GM18873 (cell line): ENCODE results near the gene NCCRP1.
"Not testable (repeated sequence)": the region's sequence is repeated elsewhere in the genome, so short reads cannot be mapped to it uniquely, and the experiment has no call there.

ENCODE experiments used
- ATAC-seq: cut with Tn5 transposase; IDR thresholded peaks from one replicate; pipeline ENCODE4 v1.9.1; 2021; ENCODE audit warnings: mild to moderate bottlenecking, moderate library complexity, moderate number of reproducible peaks; ENCODE audit not compliant: unreplicated experiment, low FRiP score

NCCRP1 gene

DNA sequence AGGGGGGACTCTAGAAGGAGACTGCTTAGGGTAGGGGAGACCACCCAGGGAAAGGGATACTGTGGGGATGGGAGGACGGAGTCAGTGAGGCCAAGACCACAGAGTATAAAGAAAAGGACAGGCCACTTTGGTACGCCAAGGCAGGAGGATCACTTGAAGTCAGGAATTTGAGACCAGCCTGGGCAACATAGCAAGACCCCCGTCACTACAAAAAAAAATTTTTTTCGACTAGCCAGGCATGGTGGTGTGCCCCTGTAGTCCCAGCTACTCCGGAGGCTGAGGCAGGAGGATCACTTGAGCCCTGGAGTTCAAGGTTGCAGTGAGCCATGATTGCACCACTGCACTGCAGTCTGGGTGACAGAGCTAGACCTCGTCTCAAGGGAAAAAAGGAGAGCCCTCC is 41.4 kb downstream of the NCCRP1 start:
- no peak for ATAC-seq

DNA sequence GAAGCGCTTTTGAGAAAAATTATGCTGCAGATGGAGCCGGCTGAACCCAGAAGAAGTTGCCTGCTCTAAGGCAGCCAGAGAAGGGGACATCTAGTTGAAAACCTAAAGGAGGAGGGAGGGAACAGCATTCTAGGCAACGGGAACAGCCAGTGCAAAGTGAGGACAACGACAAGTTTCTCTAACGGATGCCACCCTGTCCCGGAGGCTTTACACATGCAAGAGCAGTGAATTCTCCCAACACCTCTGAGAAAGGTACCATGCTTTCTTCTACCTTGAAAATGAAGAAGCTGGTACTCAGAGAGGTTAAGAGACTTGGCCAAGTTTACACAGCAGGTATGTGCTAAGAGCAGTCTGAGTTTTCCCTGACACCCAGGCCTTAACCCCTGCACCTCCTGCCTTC is 42.2 kb downstream of the NCCRP1 start:
- ATAC-seq = no peak

DNA sequence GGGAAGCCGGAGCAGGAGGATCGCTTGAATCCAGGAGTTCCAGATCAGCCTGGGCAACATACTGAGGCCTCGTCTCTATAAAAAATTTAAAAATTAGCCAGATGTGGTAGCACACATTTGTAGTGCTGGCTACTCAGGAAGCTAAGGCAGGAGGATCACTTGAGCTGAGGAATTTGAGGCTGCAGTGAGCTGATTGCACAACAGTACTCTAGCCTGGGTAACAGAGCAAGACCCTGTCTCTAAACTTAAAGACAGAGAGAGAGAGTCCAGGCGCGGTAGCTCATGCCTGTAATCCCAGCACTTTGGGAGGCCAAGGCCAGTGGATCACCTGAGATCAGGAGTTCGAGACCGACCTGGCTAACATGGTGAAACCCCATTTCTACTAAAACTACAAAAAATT is 43.7 kb downstream of the NCCRP1 start:
- ATAC-seq = no peak

DNA sequence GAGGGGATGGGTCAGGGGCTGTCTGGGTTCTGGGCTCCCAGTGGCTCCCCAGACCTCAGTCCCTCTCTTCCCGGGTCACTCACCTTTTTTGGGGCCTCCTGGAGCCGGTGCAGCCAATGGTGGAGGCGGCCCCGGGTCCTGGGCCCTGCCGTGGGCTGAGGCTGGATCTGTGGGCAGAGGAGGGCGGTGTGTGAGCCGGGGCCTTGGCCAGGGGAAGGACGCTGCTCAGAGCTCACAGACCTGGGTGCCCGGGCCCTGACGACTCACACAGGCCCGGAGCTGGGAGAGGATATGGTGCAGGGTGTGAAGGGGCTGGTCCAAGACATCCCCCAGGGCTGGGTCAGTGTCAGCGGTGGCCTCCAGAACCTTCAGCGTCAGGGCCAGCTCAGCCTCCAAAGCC is 47.0 kb downstream of the NCCRP1 start:
- ATAC-seq = not testable (repeated sequence)

DNA sequence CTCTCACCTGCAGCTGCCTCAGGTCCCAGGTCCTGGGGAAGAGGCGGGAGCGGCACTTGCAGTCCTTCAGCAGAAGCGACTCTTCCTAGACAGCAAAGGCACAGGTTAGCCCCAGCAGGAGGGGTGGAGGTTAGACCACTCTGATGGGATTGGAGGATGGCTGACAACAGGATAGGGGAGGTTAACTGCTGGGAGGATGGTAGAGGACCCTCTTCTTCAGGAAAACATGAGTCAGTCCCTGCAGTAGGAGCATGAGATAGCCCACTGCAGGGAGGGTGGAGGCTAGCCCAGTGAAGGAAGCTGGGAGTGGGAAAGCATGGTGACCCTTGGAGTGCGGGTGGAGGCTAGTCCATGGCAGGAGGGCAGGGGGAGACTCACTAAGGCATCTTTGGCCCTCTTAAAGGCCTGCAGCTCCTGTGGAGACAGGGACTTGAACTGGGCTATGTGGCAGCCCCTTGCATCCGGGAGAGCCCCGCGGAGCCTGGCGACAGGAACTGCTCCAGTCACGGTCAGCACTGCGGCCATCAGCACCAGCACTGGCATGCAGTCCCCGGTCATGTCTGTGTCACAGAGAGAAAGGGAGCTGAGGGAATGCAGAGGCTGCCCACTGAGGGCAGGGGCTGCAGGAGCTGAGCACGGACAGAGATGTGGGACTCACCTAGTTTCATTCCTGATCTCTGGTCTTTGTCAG is 47.8 kb downstream of the NCCRP1 start, which contains the start of gene IFNL3:
IFNL3 (minus strand) TSS at position 597 of the 691 bp plus-strand sequence; CDS start at position 558, 39 bp downstream.
- not testable (repeated sequence) for ATAC-seq

DNA sequence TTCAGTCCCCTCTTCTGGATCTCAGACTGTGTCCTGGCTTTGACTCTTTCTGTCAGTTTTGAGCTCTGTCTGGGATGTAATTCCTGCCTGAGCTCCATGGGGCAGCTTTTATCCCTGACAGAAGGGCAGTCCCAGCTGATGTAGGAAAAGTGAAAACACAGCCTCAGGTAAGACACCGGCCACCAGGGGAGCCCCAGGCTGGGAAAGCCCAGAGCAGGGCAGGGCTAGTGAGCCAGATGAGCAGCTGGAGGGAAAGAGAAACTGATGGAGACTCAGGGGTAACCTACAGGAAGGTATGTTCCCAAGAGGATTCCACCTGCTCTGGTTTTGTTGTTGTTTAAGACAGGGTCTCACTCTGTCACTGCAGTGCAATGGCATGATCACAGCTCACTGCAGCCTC is 48.4 kb downstream of the NCCRP1 start:
- ATAC-seq = not testable (repeated sequence)

DNA sequence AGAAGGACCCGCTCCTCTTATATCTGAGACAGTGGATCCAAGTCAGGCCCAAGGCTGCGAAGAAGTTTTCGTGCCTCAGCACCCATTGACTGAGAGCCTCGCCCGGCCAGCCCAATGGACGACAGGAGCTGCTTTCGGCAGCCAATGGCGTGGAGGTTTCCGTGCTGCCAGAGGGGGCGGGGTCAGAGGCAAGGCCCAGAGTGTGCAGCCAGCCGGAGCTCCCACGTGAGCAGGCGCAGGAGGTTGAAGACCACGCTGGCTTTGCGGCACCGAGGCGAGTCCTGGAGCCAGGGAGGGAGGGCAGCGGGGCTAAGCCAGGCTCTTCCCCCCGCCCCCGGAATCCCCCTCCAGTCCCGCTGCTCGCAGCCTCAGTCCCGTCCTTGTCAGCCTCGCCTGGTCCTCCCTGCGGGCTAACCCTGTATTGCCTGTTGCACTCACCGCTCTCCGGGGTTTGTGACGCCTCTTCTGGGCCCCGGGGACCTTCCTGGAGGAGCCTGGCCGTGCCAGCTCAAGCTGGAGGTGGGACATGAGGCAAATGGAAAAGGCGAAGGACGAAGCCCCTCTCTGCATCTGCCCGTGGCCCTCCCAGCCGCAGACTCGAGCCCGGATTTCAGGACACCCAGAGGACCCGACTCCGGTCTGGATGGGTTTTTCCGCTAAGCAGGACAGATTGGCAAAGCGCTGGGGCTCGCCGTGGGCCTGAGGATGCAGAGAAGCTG is 50.3 kb downstream of the NCCRP1 start:
- no peak for ATAC-seq

DNA sequence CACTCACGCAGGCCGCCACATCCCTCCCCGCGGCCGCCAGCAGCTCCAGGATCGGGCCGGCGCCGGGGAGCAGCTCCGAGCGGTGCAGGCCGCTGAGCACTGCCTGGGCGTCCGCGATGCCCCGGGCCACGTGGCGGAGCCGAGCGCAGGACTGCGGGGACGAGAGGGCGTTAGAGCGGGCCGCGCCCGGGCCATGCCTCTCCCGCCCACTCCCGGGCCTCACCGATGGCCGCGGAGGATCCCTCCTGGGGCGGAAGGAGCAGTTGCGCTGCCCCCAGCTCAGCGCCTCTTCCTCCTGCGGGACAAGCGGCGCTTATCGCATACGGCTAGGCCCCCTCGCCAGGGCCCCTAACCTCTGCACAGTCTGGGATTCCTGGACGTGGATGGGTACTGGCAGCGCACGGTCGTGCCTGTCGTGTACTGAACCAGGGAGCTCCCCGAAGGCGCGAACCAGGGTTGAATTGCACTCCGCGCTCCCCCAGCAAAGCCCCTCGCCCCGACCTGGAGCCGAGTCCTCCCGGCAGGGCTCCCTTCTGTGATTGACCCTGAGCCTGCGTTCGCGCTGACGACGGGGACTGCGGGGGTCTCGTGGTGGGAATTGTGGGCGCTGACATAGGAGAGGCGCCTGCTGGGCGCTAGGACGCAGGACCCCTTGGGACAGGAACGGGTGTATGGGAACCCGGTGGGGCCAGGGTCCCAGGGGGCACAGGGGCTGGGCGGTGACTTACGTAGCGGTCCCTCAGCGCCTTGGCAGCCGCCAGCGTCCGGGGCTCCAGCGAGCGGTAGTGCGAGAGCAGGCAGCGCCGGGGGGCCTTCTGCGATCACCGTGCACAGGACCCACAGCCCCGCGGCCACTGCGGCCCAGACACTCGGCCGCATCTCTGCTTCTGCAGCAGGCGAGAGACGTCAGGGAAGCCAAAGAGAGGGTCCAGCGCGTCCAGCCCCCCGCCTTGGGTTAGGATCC is 51.2 kb downstream of the NCCRP1 start:
- ATAC-seq = no peak

DNA sequence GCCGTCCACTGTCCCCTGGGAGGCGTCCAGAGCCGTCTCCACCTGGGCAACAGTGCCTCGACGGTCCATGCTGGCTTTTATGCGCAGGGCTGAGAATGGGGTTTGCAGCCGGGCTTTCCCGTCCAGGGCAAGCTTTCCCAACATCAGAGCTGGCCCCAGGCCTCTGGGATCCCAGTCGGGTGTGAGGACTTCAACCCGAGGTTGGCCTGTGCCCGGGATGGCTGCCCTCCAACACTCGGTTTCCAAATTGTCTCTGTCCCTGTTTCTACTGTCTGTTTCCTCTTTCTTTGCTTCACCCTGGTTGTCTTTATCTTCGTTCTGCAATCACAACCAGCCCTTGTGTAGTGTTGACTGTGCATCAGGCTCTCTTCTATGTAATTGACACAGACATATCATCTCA is 52.0 kb downstream of the NCCRP1 start, which contains the start of gene IFNL4:
IFNL4 (minus strand) TSS at position 51 of the 400 bp plus-strand sequence.
- no peak for ATAC-seq

DNA sequence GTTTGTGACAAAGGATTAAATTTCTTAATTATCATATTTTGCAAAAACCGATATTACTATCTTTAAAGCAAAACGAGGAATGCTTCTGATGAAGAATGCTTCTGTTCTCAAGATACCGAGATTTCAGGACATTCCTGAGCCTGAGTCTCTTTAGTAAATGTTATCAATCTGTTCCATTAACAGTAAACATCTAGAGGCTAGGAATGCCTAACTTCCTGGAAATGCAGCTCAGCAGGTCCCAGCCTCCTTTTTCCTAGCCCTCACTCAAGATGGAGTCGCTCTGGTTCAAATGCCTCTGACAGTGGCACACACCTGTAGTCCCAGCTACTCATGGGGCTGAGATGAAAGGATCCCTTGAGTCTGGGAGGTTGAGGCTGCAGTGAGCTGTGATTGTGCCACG is 54.3 kb downstream of the NCCRP1 start:
- no peak for ATAC-seq
